ENCODE results near the gene DAPK1.

Gene DAPK1

GRCh38 chr9:87564791-87565241 lies 67.1 kb downstream of the DAPK1 start:
- in situ Hi-C loops (cut with MboI; ENCODE audit: low sequenced_read_pairs), result no loop called here

GRCh38 chr9:87567001-87567400 lies 69.3 kb downstream of the DAPK1 start:
- in situ Hi-C loops (cut with MboI; ENCODE audit: low sequenced_read_pairs), result no loop called here

GRCh38 chr9:87567571-87567970 lies 69.9 kb downstream of the DAPK1 start:
- in situ Hi-C loops (cut with MboI; ENCODE audit: low sequenced_read_pairs), result no loop called here

GRCh38 chr9:87567983-87568382 lies 70.3 kb downstream of the DAPK1 start:
- in situ Hi-C loops (cut with MboI; ENCODE audit: low sequenced_read_pairs), result no loop called here

- in situ Hi-C loops (cut with MboI; ENCODE audit: low sequenced_read_pairs), result no loop called here
Measured at GRCh38 chr9:87568401-87568800, 70.7 kb downstream of the DAPK1 start.

- in situ Hi-C loops (cut with MboI; ENCODE audit: low sequenced_read_pairs), result no loop called here
Measured at GRCh38 chr9:87569008-87569509, 71.4 kb downstream of the DAPK1 start.

GRCh38 chr9:87569518-87569917 lies 71.9 kb downstream of the DAPK1 start:
- in situ Hi-C loops (cut with MboI; ENCODE audit: low sequenced_read_pairs), result no loop called here

GRCh38 chr9:87570000-87570908 lies 72.6 kb downstream of the DAPK1 start:
- in situ Hi-C loops (cut with MboI; ENCODE audit: low sequenced_read_pairs), result no loop called here

GRCh38 chr9:87572719-87573118 lies 75.1 kb downstream of the DAPK1 start:
- in situ Hi-C loops (cut with MboI; ENCODE audit: low sequenced_read_pairs), result no loop called here

- in situ Hi-C loops (cut with MboI; ENCODE audit: low sequenced_read_pairs), result no loop called here
Measured at GRCh38 chr9:87573841-87574342, 76.2 kb downstream of the DAPK1 start.

GRCh38 chr9:87577746-87578145 lies 80.1 kb downstream of the DAPK1 start:
- in situ Hi-C loops (cut with MboI; ENCODE audit: low sequenced_read_pairs), result no loop called here

GRCh38 chr9:87578625-87579024 lies 81.0 kb downstream of the DAPK1 start:
- in situ Hi-C loops (cut with MboI; ENCODE audit: low sequenced_read_pairs), result no loop called here

- in situ Hi-C loops (cut with MboI; ENCODE audit: low sequenced_read_pairs), result no loop called here
Measured at GRCh38 chr9:87579781-87580541, 82.3 kb downstream of the DAPK1 start.

GRCh38 chr9:87580941-87581438 lies 83.3 kb downstream of the DAPK1 start:
- in situ Hi-C loops (cut with MboI; ENCODE audit: low sequenced_read_pairs), result no loop called here

- in situ Hi-C loops (cut with MboI; ENCODE audit: low sequenced_read_pairs), result no loop called here
Measured at GRCh38 chr9:87581513-87581912, 83.8 kb downstream of the DAPK1 start.

- in situ Hi-C loops (cut with MboI; ENCODE audit: low sequenced_read_pairs), result no loop called here
Measured at GRCh38 chr9:87581949-87582637, 84.4 kb downstream of the DAPK1 start.

GRCh38 chr9:87584326-87584725 lies 86.7 kb downstream of the DAPK1 start:
- in situ Hi-C loops (cut with MboI; ENCODE audit: low sequenced_read_pairs), result no loop called here

- in situ Hi-C loops (cut with MboI; ENCODE audit: low sequenced_read_pairs), result no loop called here
Measured at GRCh38 chr9:87585123-87585855, 87.6 kb downstream of the DAPK1 start.

- in situ Hi-C loops (cut with MboI; ENCODE audit: low sequenced_read_pairs), result no loop called here
Measured at GRCh38 chr9:87586731-87587355, 89.2 kb downstream of the DAPK1 start.

GRCh38 chr9:87587356-87587745 lies 89.7 kb downstream of the DAPK1 start:
- in situ Hi-C loops (cut with MboI; ENCODE audit: low sequenced_read_pairs), result no loop called here
